Measurements from ENCODE around the gene ZNF276.
"Not testable (repeated sequence)": the region's sequence is repeated elsewhere in the genome, so short reads cannot be mapped to it uniquely, and the experiment has no call there.

GRCh38 chr16:89689621-89690020 is 31.7 kb upstream of the ZNF276 start:
- not testable (repeated sequence) for TF ChIP-seq CTCF (IDR thresholded peaks at IDR 0.05; ENCODE audit: low read length); EZH2 (IDR thresholded peaks at IDR 0.05; ENCODE audit: borderline replicate concordance, low read length)

All from OCI-LY1 (cell line).